HEK293 (cell line): ENCODE measurements around the gene UNCX.

Experiments used
- CTCF ChIP-seq: fragments of 450-650 bp; formaldehyde crosslinking; IDR thresholded peaks from 2 replicates; pipeline ENCODE4 v1.5.1; 2016; ENCODE audit warnings: missing biosample characterization, missing genetic modification characterization
- EGR2 ChIP-seq: fragments of 450-650 bp; formaldehyde crosslinking; IDR thresholded peaks from 2 replicates; pipeline ENCODE4 v1.5.1; 2016; ENCODE audit warnings: low read depth, missing biosample characterization, missing genetic modification characterization
- ZNF433 ChIP-seq: fragments of 450-650 bp; formaldehyde crosslinking; IDR thresholded peaks from 2 replicates; pipeline ENCODE4 v1.5.1; 2016; ENCODE audit warnings: missing biosample characterization, missing genetic modification characterization, low read depth

- TF ChIP-seq EGR2 (tag by site-specific recombination) = no peak
- TF ChIP-seq CTCF (tag by site-specific recombination) = no peak
- TF ChIP-seq ZNF433 (tag by site-specific recombination) = no peak
Observed at GRCh38 chr7:1269336-1269890, 36.7 kb downstream of the UNCX start.
